IMR-90 (cell line): ENCODE measurements around the gene BAIAP2. TPM values are rescaled to one million over a fixed set of nuclear protein-coding genes. Genes with fewer than 3 reads are reported as not detected.

Source experiments
- ATAC-seq: fragments of 200-7000 bp; cut with Tn5 transposase; 2 replicates; pipeline ENCODE4 v1.9.1; 2020; ENCODE audit warnings: low read depth, mild to moderate bottlenecking, moderate library complexity
- BruUV-seq: library from RNA; stranded (reverse); fragments of 400-500 nt; replicated peaks from 2 replicates; lab custom pipeline; 2021; lab: Mats Ljungman, UMichigan
- CTCF ChIA-PET: fragments of 300-600 bp; formaldehyde crosslinking; extraction: SDS; loops from one replicate; lab custom pipeline; 2021; ENCODE audit warnings: antibody characterized with exemption; lab: Yijun Ruan, JAX
- POLR2A ChIA-PET: fragments of 300-600 bp; sonication (Branson Sonifier 250); formaldehyde crosslinking; loops from one replicate; lab custom pipeline; 2022; ENCODE audit warnings: antibody characterized with exemption; ENCODE audit not compliant: unreplicated experiment; lab: Charles Lee
- DNase-seq: peaks from one replicate; pipeline ENCODE4 v3.0.0; 2013
- H2AFZ ChIP-seq: replicated peaks from 2 replicates; pipeline ENCODE3; 2013; ENCODE audit warnings: low read length, mild to moderate bottlenecking; ENCODE audit not compliant: poor library complexity
- H2AK5ac ChIP-seq: 2 replicates; pipeline ENCODE4 v1.6.1; 2013; ENCODE audit warnings: low read depth, low read length, inconsistent platforms
- H2AK9ac ChIP-seq: replicated peaks from 2 replicates; pipeline ENCODE3; 2013; ENCODE audit warnings: mild to moderate bottlenecking, low read depth, low read length, moderate library complexity; ENCODE audit not compliant: poor library complexity
- H2BK120ac ChIP-seq: 2 replicates; pipeline ENCODE4 v1.6.1; 2013; ENCODE audit warnings: low read depth, low read length, inconsistent platforms
- H2BK15ac ChIP-seq: 3 replicates; pipeline ENCODE4 v1.6.1; 2013; ENCODE audit warnings: low read depth, low read length, inconsistent platforms
- H2BK20ac ChIP-seq: 2 replicates; pipeline ENCODE4 v1.6.1; 2013; ENCODE audit warnings: low read depth, mild to moderate bottlenecking, inconsistent platforms, low read length, moderate library complexity
- H2BK5ac ChIP-seq: 2 replicates; pipeline ENCODE4 v1.6.1; 2013; ENCODE audit warnings: mild to moderate bottlenecking, low read depth, low read length, inconsistent platforms; ENCODE audit not compliant: poor library complexity, severe bottlenecking
- H3K14ac ChIP-seq: replicated peaks from 2 replicates; pipeline ENCODE4 v1.6.1; 2013; ENCODE audit warnings: low read depth, low read length, inconsistent platforms
- H3K18ac ChIP-seq: 2 replicates; pipeline ENCODE4 v1.6.1; 2013; ENCODE audit warnings: low read depth, low read length, control low read depth
- H3K23ac ChIP-seq: 2 replicates; pipeline ENCODE4 v1.6.1; 2013; ENCODE audit warnings: low read depth, low read length, inconsistent platforms
- H3K27ac ChIP-seq: 2 replicates; pipeline ENCODE4 v1.5.1; 2013; ENCODE audit warnings: mild to moderate bottlenecking, control low read depth, low read length; ENCODE audit not compliant: insufficient read depth
- H3K27me3 ChIP-seq: 2 replicates; pipeline ENCODE4 v1.6.1; 2013; ENCODE audit warnings: low read length; ENCODE audit not compliant: control insufficient read depth, insufficient read depth
- H3K36me3 ChIP-seq: 2 replicates; pipeline ENCODE4 v1.6.1; 2013; ENCODE audit warnings: low read length, mixed read lengths; ENCODE audit not compliant: control insufficient read depth, insufficient read depth
- H3K4ac ChIP-seq: 2 replicates; pipeline ENCODE4 v1.6.1; 2013; ENCODE audit warnings: low read depth, low read length, inconsistent platforms
- H3K4me1 ChIP-seq: 2 replicates; pipeline ENCODE4 v1.6.1; 2013; ENCODE audit warnings: low read length, mixed read lengths; ENCODE audit not compliant: control insufficient read depth, insufficient read depth
- H3K4me2 ChIP-seq: 2 replicates; pipeline ENCODE4 v1.6.1; 2013; ENCODE audit warnings: low read depth, mild to moderate bottlenecking, control low read depth, low read length, moderate library complexity
- H3K4me3 ChIP-seq: 2 replicates; pipeline ENCODE4 v1.5.1; 2013; ENCODE audit warnings: low read depth, mild to moderate bottlenecking, control low read depth, low read length, moderate library complexity; ENCODE audit not compliant: insufficient read depth
- H3K56ac ChIP-seq: 2 replicates; pipeline ENCODE4 v1.6.1; 2013; ENCODE audit warnings: low read length, inconsistent platforms; ENCODE audit not compliant: insufficient read depth; ENCODE audit errors: extremely low read depth
- H3K79me1 ChIP-seq, 2 experiments: 2 replicates each; pipeline ENCODE4 v1.6.1; 2013; ENCODE audit warnings: low read length in 2 of 2, inconsistent platforms in 1 of 2, low read depth in 1 of 2
- H3K9ac ChIP-seq: 2 replicates; pipeline ENCODE4 v1.6.1; 2013; ENCODE audit warnings: low read depth, low read length, control low read depth
- H3K9me1 ChIP-seq: 2 replicates; pipeline ENCODE4 v1.6.1; 2013; ENCODE audit warnings: low read length, inconsistent platforms; ENCODE audit not compliant: insufficient read depth
- H3K9me3 ChIP-seq: 2 replicates; pipeline ENCODE4 v1.6.1; 2013; ENCODE audit warnings: low read length; ENCODE audit not compliant: control insufficient read depth, insufficient read depth
- H4K20me1 ChIP-seq: 2 replicates; pipeline ENCODE4 v1.6.1; 2013; ENCODE audit warnings: low read length, inconsistent platforms; ENCODE audit not compliant: insufficient read depth
- H4K5ac ChIP-seq: 2 replicates; pipeline ENCODE4 v1.6.1; 2013; ENCODE audit warnings: mild to moderate bottlenecking, low read depth, low read length, control low read depth
- H4K8ac ChIP-seq, 2 experiments: 2 replicates each; pipeline ENCODE4 v1.6.1; 2013; ENCODE audit warnings: low read depth in 2 of 2, low read length in 2 of 2, control low read depth in 1 of 2, inconsistent platforms in 1 of 2
- H4K91ac ChIP-seq: 2 replicates; pipeline ENCODE4 v1.6.1; 2013; ENCODE audit warnings: low read depth, low read length, inconsistent platforms; ENCODE audit not compliant: insufficient read depth
- CEBPB ChIP-seq: IDR thresholded peaks from 2 replicates; pipeline ENCODE4 v1.6.1; 2012; ENCODE audit warnings: low read depth, low read length, improper control_type of control experiment
- ELK1 ChIP-seq: fragments of 150-350 bp; IDR thresholded peaks from 2 replicates; pipeline ENCODE4 v1.6.1; 2016; ENCODE audit warnings: low read depth, mild to moderate bottlenecking, low read length, moderate library complexity, borderline replicate concordance
- NFE2L2 ChIP-seq: fragments of 150-350 bp; IDR thresholded peaks from 2 replicates; pipeline ENCODE4 v1.6.1; 2016; ENCODE audit warnings: low read depth, mild to moderate bottlenecking, low read length
- RFX5 ChIP-seq: IDR thresholded peaks from 2 replicates; pipeline ENCODE4 v1.8.0; 2012; ENCODE audit warnings: low read depth, mild to moderate bottlenecking, low read length, moderate library complexity
- WGBS, 2 experiments: methylation state at CpG; one replicate each; pipeline versions ENCODE4 v1.1.5 to v1.1.7; 2013; ENCODE audit warnings: missing lambda C conversion rate in 2 of 2; ENCODE audit not compliant: insufficient read length in 1 of 2; ENCODE audit errors: extremely low coverage in 2 of 2; 5-methylcytosine and 5-hydroxymethylcytosine counted together
- dilution Hi-C: fragments of 300-500 bp; cut with HindIII; formaldehyde crosslinking; loops from one replicate; pipeline ENCODE4 v1.14.3; 2018; ENCODE audit warnings: low sequenced_read_pairs; ENCODE audit not compliant: unreplicated experiment
- in situ Hi-C: fragments of 300-500 bp; cut with MboI; formaldehyde crosslinking; loops from 3 replicates; pipeline ENCODE4 v1.14.3; 2019; ENCODE audit warnings: low sequenced_read_pairs, inconsistent platforms, mixed read lengths
- intact Hi-C: fragments of 100-400 bp; cut with micrococcal nuclease; formaldehyde crosslinking; loops from 2 replicates; pipeline ENCODE4 v1.10.0; 2022
- polyA plus RNA-seq, 3 experiments: library from polyadenylated mRNA; depleted of rRNA; stranded (reverse); fragments of >200 nt; gene quantifications; 2 replicates each; pipeline ENCODE4 v1.2.3, GENCODE V29; 2012; ENCODE audit warnings: low replicate concordance in 1 of 3
- total RNA-seq: library from RNA; depleted of rRNA; stranded (reverse); fragments of >200 nt; gene quantifications from 2 replicates; pipeline ENCODE4 v1.2.3, GENCODE V29; 2012

The BAIAP2 gene
- total and polyA plus RNA-seq, 2 of the 4 experiments (the other 2 are of a cell fraction): 18.3 to 32.6 TPM

- no peak overlapping the region for H3K56ac ChIP-seq
- H3K27ac ChIP-seq: no peak overlapping the region
- H4K5ac ChIP-seq: no peak overlapping the region
- H2AK5ac ChIP-seq: no peak overlapping the region
- DNase-seq (no peak), ATAC-seq (no peak)
- H3K9me1 ChIP-seq: no peaks in the 10 kb centered on the region
- peaks cover 32% of the 10 kb centered on the region for H3K27me3 ChIP-seq
- dilution Hi-C loops: no loop called here
- H4K91ac ChIP-seq: no peak overlapping the region
- no peak overlapping the region for H4K8ac ChIP-seq
- CTCF ChIA-PET: no interaction called here
- TF ChIP-seq RFX5: no peak
- TF ChIP-seq CEBPB: no peak
- no peak for TF ChIP-seq ELK1
- TF ChIP-seq NFE2L2: no peak
- no peak overlapping the region for H2BK120ac ChIP-seq
- H3K23ac ChIP-seq: no peak overlapping the region
- H3K4me2 ChIP-seq: no peak overlapping the region
- POLR2A ChIA-PET: no interaction called here
- BruUV-seq: no TSS peak
- H4K20me1 ChIP-seq: no peaks in the 10 kb centered on the region
- intact Hi-C loops: no loop called here
- H2BK15ac ChIP-seq: no peak overlapping the region
- in situ Hi-C loops: no loop called here
- peaks cover 1% of the 10 kb centered on the region; the same call in 1 of the 2 replicates for H3K9me3 ChIP-seq
- H3K79me1 ChIP-seq: 0 out of 4 replicates have a peak, but pooled peaks cover 0 to under 1% of the 10 kb centered on the region in 2 experiments
- H2BK5ac ChIP-seq: no peak overlapping the region
- no peak overlapping the region for H2BK20ac ChIP-seq
- peaks cover 2% of the 10 kb centered on the region; the same call in 1 of the 2 replicates for H3K4me1 ChIP-seq
- H3K4me3 ChIP-seq: no peak overlapping the region
- no peak overlapping the region for H3K9ac ChIP-seq
- H3K18ac ChIP-seq: no peak overlapping the region
- H2AK9ac ChIP-seq: peak overlapping the region; percentile 72
- H2AFZ ChIP-seq: peak overlapping the region; percentile 21
- 69% methylated on average over 13 of the region's 37 CpGs; no CpG with 5 or more reads in 1 of the 2 experiments for WGBS, 2 experiments
- H3K14ac ChIP-seq: no peak overlapping the region
- no peak overlapping the region for H3K4ac ChIP-seq
- peaks cover 14% of the 10 kb centered on the region; the same call in 1 of the 2 replicates for H3K36me3 ChIP-seq
Observed at GRCh38 chr17:81027591-81028505, 7.1 kb upstream of the BAIAP2 start.
